Uterus (tissue), 4 donors: ENCODE measurements around the gene NFKB2. TPM values are rescaled to one million over a fixed set of nuclear protein-coding genes. Genes with fewer than 3 reads are reported as not detected.

Source experiments
- DNase-seq, 2 donors: peaks; one replicate each; pipeline ENCODE4 v3.0.0-alpha.2; 2019 to 2020
- H3K27ac ChIP-seq, 2 donors: fragments of 200-600 bp; sonication (generic); 1 replicate in 1 of 2; 2 replicates in 1 of 2; pipeline ENCODE4 v1.5.1; 2016 to 2018
- H3K27me3 ChIP-seq, 2 donors: fragments of 200-600 bp; sonication (generic); one replicate each; pipeline ENCODE4 v1.5.1; 2018 to 2019; ENCODE audit warnings: control low read depth in 1 of 2
- H3K36me3 ChIP-seq, 2 donors: fragments of 200-600 bp; sonication (generic); one replicate each; pipeline ENCODE4 v1.5.1; 2019; ENCODE audit warnings: control low read depth in 1 of 2
- H3K4me1 ChIP-seq, 2 donors: fragments of 200-600 bp; sonication (generic); one replicate each; pipeline ENCODE4 v1.5.1; 2018 to 2019; ENCODE audit warnings: control low read depth in 1 of 2
- H3K4me3 ChIP-seq, 2 donors: fragments of 200-600 bp; sonication (generic); 1 replicate in 1 of 2; 2 replicates in 1 of 2; pipeline ENCODE4 v1.5.1; 2018 to 2019; ENCODE audit warnings: mild to moderate bottlenecking in 1 of 2
- H3K9me3 ChIP-seq, 2 donors: fragments of 200-600 bp; sonication (generic); one replicate each; pipeline ENCODE4 v1.5.1; 2019; ENCODE audit warnings: control low read depth in 1 of 2
- POLR2A ChIP-seq, 2 donors: fragments of 450-650 bp; IDR thresholded peaks; one replicate each; pipeline ENCODE4 v1.6.1; 2016; ENCODE audit warnings: antibody characterized with exemption in 2 of 2, mild to moderate bottlenecking in 1 of 2, moderate library complexity in 1 of 2
- intact Hi-C: fragments of 100-400 bp; cut with DNase I; formaldehyde crosslinking; loops from one replicate; pipeline ENCODE4 v1.15.1; 2023; ENCODE audit warnings: low total_unique reads
- total RNA-seq, 4 donors: library from RNA; depleted of rRNA in 3 of 4; stranded (reverse); fragments of >200 nt in 3 of 4; gene quantifications; one replicate each; pipeline versions ENCODE4 v1.1.0 to v1.2.4, GENCODE V29; 2014 to 2023
- TF ChIP-seq, protein P1 (sequence below), 4 experiments: fragments of 200-600 bp in 2 of 4; fragments of 450-650 bp in 2 of 4; sonication (generic) in 2 of 4; IDR thresholded peaks; one replicate each; pipeline ENCODE4 v1.5.1; 2016 to 2019; ENCODE audit warnings: antibody characterized with exemption in 4 of 4, mild to moderate bottlenecking in 2 of 4, moderate library complexity in 1 of 4
- donor health status: DM: yes; HTN: yes; CAD: no.

NFKB2 gene
- total RNA-seq, 4 donors from 2014 or later: 6.4 to 61.7 (median 10.7) TPM

DNA sequence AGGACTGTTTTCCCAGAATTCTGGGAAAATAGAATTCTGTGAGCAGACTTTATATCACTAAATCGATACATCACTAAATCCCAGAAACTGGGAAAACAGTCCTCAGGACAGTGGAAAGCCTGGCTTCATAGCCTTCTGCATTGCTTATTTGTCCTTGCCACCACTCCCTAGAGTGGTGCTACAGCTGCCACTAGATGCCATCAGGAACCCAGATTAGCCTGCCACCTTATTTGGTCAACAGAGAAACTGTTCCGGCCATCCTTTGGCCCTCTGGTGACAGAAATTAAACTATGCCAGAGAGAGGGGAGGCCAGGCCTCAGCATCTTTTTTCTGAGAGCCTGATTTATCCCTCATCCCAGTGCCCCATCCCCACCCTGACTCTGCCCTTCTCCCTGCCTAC is 19.6 kb upstream of the NFKB2 start:
- Histone ChIP-seq H3K9me3 (peaks cover 0 to 4% of the 10 kb centered on the region in 2 donors), H3K27ac (no peak overlapping the region), H3K36me3 (no peaks in the 10 kb centered on the region), H3K27me3 (no peaks in the 10 kb centered on the region), H3K4me1 (no peaks in the 10 kb centered on the region), H3K4me3 (no peak overlapping the region)
- no peak for TF ChIP-seq POLR2A (IDR thresholded peaks at IDR 0.05)
- TF ChIP-seq, protein P1, sequence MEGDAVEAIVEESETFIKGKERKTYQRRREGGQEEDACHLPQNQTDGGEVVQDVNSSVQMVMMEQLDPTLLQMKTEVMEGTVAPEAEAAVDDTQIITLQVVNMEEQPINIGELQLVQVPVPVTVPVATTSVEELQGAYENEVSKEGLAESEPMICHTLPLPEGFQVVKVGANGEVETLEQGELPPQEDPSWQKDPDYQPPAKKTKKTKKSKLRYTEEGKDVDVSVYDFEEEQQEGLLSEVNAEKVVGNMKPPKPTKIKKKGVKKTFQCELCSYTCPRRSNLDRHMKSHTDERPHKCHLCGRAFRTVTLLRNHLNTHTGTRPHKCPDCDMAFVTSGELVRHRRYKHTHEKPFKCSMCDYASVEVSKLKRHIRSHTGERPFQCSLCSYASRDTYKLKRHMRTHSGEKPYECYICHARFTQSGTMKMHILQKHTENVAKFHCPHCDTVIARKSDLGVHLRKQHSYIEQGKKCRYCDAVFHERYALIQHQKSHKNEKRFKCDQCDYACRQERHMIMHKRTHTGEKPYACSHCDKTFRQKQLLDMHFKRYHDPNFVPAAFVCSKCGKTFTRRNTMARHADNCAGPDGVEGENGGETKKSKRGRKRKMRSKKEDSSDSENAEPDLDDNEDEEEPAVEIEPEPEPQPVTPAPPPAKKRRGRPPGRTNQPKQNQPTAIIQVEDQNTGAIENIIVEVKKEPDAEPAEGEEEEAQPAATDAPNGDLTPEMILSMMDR (IDR thresholded peaks at IDR 0.05): no peak
- no peak for DNase-seq
- intact Hi-C loops: no loop called here

DNA sequence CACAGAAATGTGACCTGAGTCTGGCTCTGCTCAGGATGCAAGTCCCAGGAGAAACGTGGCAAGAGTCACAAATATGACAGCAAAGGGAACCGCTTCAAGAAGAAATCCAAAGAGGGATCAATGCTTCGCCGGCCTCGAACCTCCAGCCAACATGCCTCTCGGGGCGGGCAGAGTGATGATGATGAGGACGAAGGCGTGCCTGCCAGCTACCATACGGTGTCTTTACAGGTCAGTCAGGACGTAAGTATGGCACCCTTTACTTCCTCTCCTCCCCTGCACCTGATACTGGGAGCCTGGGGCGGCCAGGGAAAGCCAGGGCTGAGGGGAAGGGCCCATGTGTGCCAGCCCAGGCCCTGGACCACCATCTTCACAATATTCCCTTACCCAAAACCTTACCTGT is 18.6 kb upstream of the NFKB2 start:
- Histone ChIP-seq H3K4me3 (no peak overlapping the region), H3K27me3 (no peaks in the 10 kb centered on the region), H3K27ac (no peak overlapping the region), H3K36me3 (no peaks in the 10 kb centered on the region), H3K4me1 (no peaks in the 10 kb centered on the region), H3K9me3 (no peaks in the 10 kb centered on the region)
- no peak for DNase-seq
- TF ChIP-seq, protein P1 (IDR thresholded peaks at IDR 0.05): no peak
- no peak for TF ChIP-seq POLR2A (IDR thresholded peaks at IDR 0.05)
- intact Hi-C loops: no loop called here

DNA sequence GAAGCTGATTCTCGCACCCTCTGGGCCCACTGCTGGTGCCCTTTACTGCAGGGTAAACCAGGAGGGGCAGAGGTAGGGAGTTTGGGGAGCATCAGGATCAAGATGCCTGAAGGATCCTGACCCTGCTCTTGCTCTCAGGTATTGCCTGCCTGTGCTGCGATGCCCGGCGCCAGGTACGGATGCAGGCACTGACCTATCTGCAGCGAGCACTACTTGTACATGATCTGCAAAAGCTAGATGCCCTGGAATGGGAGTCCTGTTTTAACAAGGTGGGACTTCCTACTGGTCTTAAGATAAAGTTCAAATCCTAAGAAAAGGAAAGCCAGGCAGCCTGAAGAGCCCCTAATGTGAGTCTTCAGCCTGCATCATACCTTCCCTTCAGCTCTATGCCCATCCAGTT is 16.1 kb upstream of the NFKB2 start:
- no peak for TF ChIP-seq POLR2A (IDR thresholded peaks at IDR 0.05)
- TF ChIP-seq, protein P1 (IDR thresholded peaks at IDR 0.05): no peak
- no peaks in the 10 kb centered on the region for H3K9me3 ChIP-seq
- H3K4me1 ChIP-seq: no peaks in the 10 kb centered on the region
- H3K27me3 ChIP-seq: no peaks in the 10 kb centered on the region
- H3K27ac ChIP-seq: no peak overlapping the region
- no peak overlapping the region for H3K4me3 ChIP-seq
- DNase-seq: no peak
- no peaks in the 10 kb centered on the region for H3K36me3 ChIP-seq
- intact Hi-C loops: no loop called here

DNA sequence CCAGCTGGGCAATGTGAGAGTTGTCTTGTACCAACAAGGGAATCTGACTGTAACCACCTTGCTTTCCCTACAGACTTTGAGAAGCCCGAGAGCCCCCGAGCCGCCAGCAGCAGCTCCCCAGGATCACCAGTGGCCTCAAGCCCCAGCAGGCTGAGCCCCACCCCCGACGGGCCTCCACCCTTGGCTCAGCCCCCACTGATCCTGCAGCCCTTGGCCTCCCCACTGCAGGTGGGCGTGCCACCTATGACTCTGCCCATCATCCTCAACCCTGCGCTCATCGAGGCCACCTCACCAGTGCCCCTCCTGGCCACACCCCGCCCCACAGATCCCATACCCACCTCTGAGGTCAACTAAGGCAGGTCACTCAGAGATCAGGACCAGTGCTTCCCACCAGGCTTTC is 13.5 kb upstream of the NFKB2 start:
- H3K9me3 ChIP-seq: no peaks in the 10 kb centered on the region
- intact Hi-C loops: no loop called here
- no peak overlapping the region for H3K27ac ChIP-seq
- no peak for DNase-seq
- H3K4me3 ChIP-seq: no peak overlapping the region
- no peaks in the 10 kb centered on the region for H3K27me3 ChIP-seq
- TF ChIP-seq POLR2A (IDR thresholded peaks at IDR 0.05): no peak
- H3K36me3 ChIP-seq: no peaks in the 10 kb centered on the region
- H3K4me1 ChIP-seq: no peaks in the 10 kb centered on the region

DNA sequence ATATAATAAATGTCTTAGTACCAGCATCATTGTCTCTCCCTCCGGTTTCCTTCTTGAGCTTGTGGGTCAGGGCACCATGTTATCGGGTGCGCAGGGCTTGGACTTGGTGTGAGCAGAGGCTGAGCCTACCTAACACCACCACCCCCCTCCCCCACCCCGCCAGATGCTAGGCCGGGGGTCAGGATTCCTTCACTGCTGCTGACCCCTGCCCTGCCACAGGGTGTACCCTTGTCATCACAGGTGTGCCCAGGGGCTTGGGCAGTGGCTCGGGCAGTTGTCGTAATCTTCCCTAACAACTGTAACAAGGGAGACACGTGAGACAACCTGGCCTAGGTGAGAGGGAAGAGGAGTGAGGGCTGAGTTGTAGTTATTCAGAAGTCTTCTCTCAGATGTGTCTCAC is 12.6 kb upstream of the NFKB2 start:
- Histone ChIP-seq H3K27me3 (no peaks in the 10 kb centered on the region), H3K36me3 (no peaks in the 10 kb centered on the region), H3K27ac (no peak overlapping the region), H3K4me3 (no peak overlapping the region), H3K4me1 (no peaks in the 10 kb centered on the region), H3K9me3 (no peaks in the 10 kb centered on the region)
- intact Hi-C loops: no loop called here
- no peak for DNase-seq
- TF ChIP-seq, protein P1 (IDR thresholded peaks at IDR 0.05): no peak
- no peak for TF ChIP-seq POLR2A (IDR thresholded peaks at IDR 0.05)

DNA sequence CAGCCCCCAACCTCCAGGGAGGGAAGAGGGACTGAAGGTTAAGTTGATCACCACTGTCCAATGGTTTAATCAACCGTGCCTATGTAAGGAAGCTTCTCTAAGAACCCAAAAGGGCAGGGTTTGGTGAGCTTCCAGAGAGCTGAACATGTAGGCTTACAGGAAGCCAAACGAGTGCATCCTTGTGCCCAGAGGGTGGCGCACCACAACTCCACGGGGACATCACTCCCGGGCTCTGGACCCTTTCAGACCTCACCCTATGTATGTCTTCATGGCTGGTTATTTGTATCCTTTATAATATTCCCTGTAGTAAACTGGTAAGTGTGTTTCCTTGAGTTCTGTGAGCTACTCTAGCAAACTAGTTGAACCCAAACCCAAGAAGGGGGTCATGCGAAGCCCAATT is 11.5 kb upstream of the NFKB2 start:
- no peak overlapping the region for H3K27ac ChIP-seq
- TF ChIP-seq, protein P1 (IDR thresholded peaks at IDR 0.05): no peak
- no peak for TF ChIP-seq POLR2A (IDR thresholded peaks at IDR 0.05)
- no peaks in the 10 kb centered on the region for H3K4me1 ChIP-seq
- H3K4me3 ChIP-seq: no peak overlapping the region
- no peaks in the 10 kb centered on the region for H3K9me3 ChIP-seq
- H3K36me3 ChIP-seq: no peaks in the 10 kb centered on the region
- no peak for DNase-seq
- intact Hi-C loops: no loop called here
- H3K27me3 ChIP-seq: no peaks in the 10 kb centered on the region
